HL-60 (cell line): ENCODE results near the gene PLAU.
"Not testable (repeated sequence)": the region's sequence is repeated elsewhere in the genome, so short reads cannot be mapped to it uniquely, and the experiment has no call there.

Experiments used
- GABPA ChIP-seq: IDR thresholded peaks from 2 replicates; pipeline ENCODE4 v1.6.1; 2012; ENCODE audit warnings: low read depth
- TF ChIP-seq, protein P1 (sequence below): IDR thresholded peaks from one replicate; pipeline ENCODE4 v1.5.1; 2011; ENCODE audit warnings: low read length, control low read depth, inconsistent platforms; ENCODE audit not compliant: insufficient read depth

DNA sequence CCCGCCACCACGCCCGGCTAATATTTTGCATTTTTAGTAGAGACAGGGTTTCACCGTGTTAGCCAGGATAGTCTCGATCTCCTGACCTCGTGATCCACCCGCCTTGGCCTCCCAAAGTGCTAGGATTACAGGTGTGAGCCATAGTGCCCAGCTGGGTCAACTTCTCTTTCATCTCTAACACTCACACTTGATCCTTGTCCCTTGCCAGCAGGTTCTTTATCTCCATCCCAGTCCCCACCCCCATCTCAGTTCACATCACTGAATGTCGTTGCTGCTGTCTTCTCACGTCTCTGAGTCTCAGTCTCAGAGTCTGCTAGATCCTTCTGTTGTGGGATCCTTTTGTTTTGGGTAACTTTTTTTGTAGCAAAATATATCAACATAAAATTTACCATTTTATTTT, 15.6 kb upstream of the PLAU start:
- TF ChIP-seq, protein P1, sequence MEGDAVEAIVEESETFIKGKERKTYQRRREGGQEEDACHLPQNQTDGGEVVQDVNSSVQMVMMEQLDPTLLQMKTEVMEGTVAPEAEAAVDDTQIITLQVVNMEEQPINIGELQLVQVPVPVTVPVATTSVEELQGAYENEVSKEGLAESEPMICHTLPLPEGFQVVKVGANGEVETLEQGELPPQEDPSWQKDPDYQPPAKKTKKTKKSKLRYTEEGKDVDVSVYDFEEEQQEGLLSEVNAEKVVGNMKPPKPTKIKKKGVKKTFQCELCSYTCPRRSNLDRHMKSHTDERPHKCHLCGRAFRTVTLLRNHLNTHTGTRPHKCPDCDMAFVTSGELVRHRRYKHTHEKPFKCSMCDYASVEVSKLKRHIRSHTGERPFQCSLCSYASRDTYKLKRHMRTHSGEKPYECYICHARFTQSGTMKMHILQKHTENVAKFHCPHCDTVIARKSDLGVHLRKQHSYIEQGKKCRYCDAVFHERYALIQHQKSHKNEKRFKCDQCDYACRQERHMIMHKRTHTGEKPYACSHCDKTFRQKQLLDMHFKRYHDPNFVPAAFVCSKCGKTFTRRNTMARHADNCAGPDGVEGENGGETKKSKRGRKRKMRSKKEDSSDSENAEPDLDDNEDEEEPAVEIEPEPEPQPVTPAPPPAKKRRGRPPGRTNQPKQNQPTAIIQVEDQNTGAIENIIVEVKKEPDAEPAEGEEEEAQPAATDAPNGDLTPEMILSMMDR = not testable (repeated sequence)
- not testable (repeated sequence) for TF ChIP-seq GABPA
